ENCODE results near the gene DRD3. TPM values are rescaled to one million over a fixed set of nuclear protein-coding genes. Genes with fewer than 3 reads are reported as not detected.

DRD3 gene
- not detected in 2 replicates for total RNA-seq

GRCh38 chr3:114178770-114179368 lies at the start of gene DRD3:
Gene DRD3 (minus strand): TSS chr3:114179052. CDS start chr3:114171992, 7,060 bp downstream.

Other genes with a start within 250 kb of the DRD3 start
- gene ZDHHC23, start 231.0 kb downstream of the DRD3 start, total RNA-seq: 0.72 and 1.1 TPM in 2 replicates
- gene CCDC191, start 122.5 kb downstream of the DRD3 start, total RNA-seq: 1.1 and 2.0 TPM in 2 replicates
- 20.1 and 29.1 TPM in 2 replicates for gene QTRT2, start 122.3 kb downstream of the DRD3 start, total RNA-seq
- gene ZNF80, start 58.5 kb upstream of the DRD3 start, total RNA-seq: not detected in 2 replicates
- gene TIGIT, start 115.0 kb upstream of the DRD3 start, total RNA-seq: not detected in 2 replicates